Measurements from ENCODE around the gene TMEM87B. TPM values are rescaled to one million over a fixed set of nuclear protein-coding genes. Genes with fewer than 3 reads are reported as not detected.

The TMEM87B gene
- total and polyA plus RNA-seq, 2 of the 8 experiments (the other 6 are each of a cell fraction or from before 2014, with no cell fraction given), result 7.2 to 9.0 TPM

DNA sequence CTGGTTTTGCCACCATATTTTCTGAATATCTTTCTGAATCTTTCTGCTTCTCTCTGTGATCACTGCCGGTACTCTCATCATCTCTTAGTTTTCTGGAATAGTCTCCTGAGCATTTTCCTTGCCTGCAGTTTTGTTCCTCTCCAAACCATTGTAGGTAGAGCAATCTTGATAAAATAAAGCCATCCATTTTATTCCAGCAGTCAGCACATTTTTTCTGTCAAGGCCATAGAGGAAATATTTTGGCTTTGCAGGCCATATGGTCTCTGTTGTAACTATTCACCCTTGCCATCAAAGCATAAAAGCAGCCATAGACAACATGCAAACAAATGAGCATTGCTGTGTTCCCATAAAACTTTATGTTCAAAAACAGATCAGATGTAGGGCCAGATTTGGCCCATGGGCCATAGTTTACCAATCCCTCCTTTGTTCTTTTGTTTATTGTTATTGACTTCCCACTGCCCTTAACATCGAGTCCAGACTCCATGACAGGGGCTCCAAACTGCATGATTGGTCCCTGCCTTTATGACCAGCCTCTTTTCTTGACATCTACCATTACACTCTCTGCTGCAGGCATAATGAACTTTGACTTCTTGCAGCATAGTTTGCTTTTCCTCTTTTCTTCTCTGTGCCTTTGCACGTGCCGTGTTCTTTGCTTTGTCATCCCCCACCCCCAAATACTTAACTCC lies 29.8 kb downstream of the TMEM87B start:
- no peak overlapping the region for H3K23ac ChIP-seq (ENCODE audit: insufficient read length)

More for the DNA sequence above, 29.8 kb downstream of the TMEM87B start:
- Histone ChIP-seq H2BK12ac (ENCODE audit: low read depth, low read length) (no peak overlapping the region), H3K27ac (ENCODE audit: low read depth, low read length) (no peak overlapping the region), H3K4me1 (replicated peaks in 1 of 4; ENCODE audit: control insufficient read depth in 3 of 4, insufficient read depth in 4 of 4, low read length in 3 of 4) (no peaks in the 10 kb centered on the region), H2BK120ac (replicated peaks; ENCODE audit: low read depth, low read length) (no peak overlapping the region), H3K4me2 (ENCODE audit: insufficient read depth in 1 of 2, low read depth in 2 of 2, low read length in 2 of 2) (no peak overlapping the region), H3K79me2 (ENCODE audit: control insufficient read depth in 1 of 2, insufficient read depth in 2 of 2, low read length in 2 of 2) (no peaks in the 10 kb centered on the region), H3K56ac (replicated peaks; ENCODE audit: insufficient read length, low read depth, low read length) (no peak overlapping the region), H3K36me3 (ENCODE audit: control insufficient read depth in 2 of 4, insufficient read depth in 4 of 4, low read length in 3 of 4) (peaks cover 0 to 8% (median 5%) of the 10 kb centered on the region in 4 experiments; a peak in 6 of 8 replicates), H3K23me2 (ENCODE audit: low read depth, low read length) (no peaks in the 10 kb centered on the region), H2BK5ac (ENCODE audit: low read depth, low read length) (no peak overlapping the region), H4K20me1 (replicated peaks in 1 of 2; ENCODE audit: control insufficient read depth in 1 of 2, insufficient read depth in 2 of 2, low read length in 2 of 2) (peaks cover 0 to 2% of the 10 kb centered on the region in 2 experiments), H3K9ac (replicated peaks in 1 of 4; ENCODE audit: extremely low read depth in 1 of 4, low read depth in 3 of 4, low read length in 3 of 4) (no peak overlapping the region), H2BK15ac (ENCODE audit: low read length) (no peak overlapping the region), H3K14ac (ENCODE audit: insufficient read length) (no peak overlapping the region), H2BK20ac (ENCODE audit: low read length) (no peak overlapping the region), H3K79me1 (ENCODE audit: low read depth, low read length) (no peaks in the 10 kb centered on the region), H2AFZ (ENCODE audit: low read length) (no peak overlapping the region), H3K9me3 (ENCODE audit: insufficient read depth in 2 of 2, low read depth in 1 of 2, low read length in 1 of 2) (no peaks in the 10 kb centered on the region), H3K27me3 (replicated peaks in 1 of 4; ENCODE audit: control insufficient read depth in 3 of 4, extremely low read depth in 1 of 4, insufficient read depth in 3 of 4, low read length in 3 of 4) (no peaks in the 10 kb centered on the region), H3K18ac (ENCODE audit: extremely low read depth, low read length) (no peak overlapping the region), H4K91ac (replicated peaks; ENCODE audit: insufficient read length, low read length) (no peak overlapping the region), H2AK5ac (ENCODE audit: low read depth, low read length) (no peak overlapping the region), H3K4me3 (ENCODE audit: extremely low read depth in 1 of 4, insufficient read depth in 2 of 4, low read depth in 3 of 4, low read length in 4 of 4) (no peak overlapping the region), H4K8ac (ENCODE audit: extremely low read depth, insufficient read depth, low read length) (no peak overlapping the region), H4K5ac (ENCODE audit: insufficient read length, low read depth, low read length) (no peak overlapping the region), H3K4ac (replicated peaks; ENCODE audit: insufficient read length, low read depth, low read length) (no peak overlapping the region)
- 94% methylated on average over 4 of the region's 4 CpGs; no CpG with 5 or more reads in 1 of the 2 experiments for WGBS, 2 experiments (ENCODE audit: extremely low coverage in 1 of 2, insufficient coverage in 1 of 2, insufficient read length in 1 of 2, insufficient replicate concordance in 2 of 2, low coverage in 1 of 2, low lambda C conversion rate in 2 of 2, missing lambda C conversion rate in 1 of 2)
- TF ChIP-seq TAF1 (IDR thresholded peaks at IDR 0.05; ENCODE audit: low read depth, low read length), result no peak
- ChIA-PET CTCF (ENCODE audit: partially characterized antibody) (interaction anchor here (0.8 kb wide), 1 partner anchor 159 kb away, joined by 3 read pairs; no protein-coding TSS in a partner anchor), POLR2A (ENCODE audit: partially characterized antibody) (no interaction called here)
- FAIRE-seq, result no peak
- DNase-seq (ENCODE audit: low read depth in 1 of 2, low spot score in 2 of 2), result no peak

Measured in H1 (cell line).